Cardiac fibroblast (primary cell): ENCODE results near the gene MAX.

Experiments used
- DNase-seq, 2 donors: peaks; one replicate each; pipeline versions ENCODE4 v3.0.0 to v3.0.0-alpha.2; 2010; ENCODE audit warnings: low read depth in 2 of 2
- H3K4me3 ChIP-seq, 2 donors: replicated peaks in 1 of 2; 1 replicate in 1 of 2; 2 replicates in 1 of 2; pipeline ENCODE4 v1.5.1; 2011; ENCODE audit warnings: low read depth in 2 of 2, low read length in 2 of 2, mild to moderate bottlenecking in 2 of 2, moderate library complexity in 1 of 2
- CTCF ChIP-seq: IDR thresholded peaks from one replicate; pipeline ENCODE4 v1.5.1; 2011; ENCODE audit warnings: low read depth, mild to moderate bottlenecking, low read length, inconsistent platforms

Gene MAX

GRCh38 chr14:65042296-65042695 lies 60.0 kb downstream of the MAX start:
- H3K4me3 ChIP-seq = no peak overlapping the region
- no peak for TF ChIP-seq CTCF

DNA sequence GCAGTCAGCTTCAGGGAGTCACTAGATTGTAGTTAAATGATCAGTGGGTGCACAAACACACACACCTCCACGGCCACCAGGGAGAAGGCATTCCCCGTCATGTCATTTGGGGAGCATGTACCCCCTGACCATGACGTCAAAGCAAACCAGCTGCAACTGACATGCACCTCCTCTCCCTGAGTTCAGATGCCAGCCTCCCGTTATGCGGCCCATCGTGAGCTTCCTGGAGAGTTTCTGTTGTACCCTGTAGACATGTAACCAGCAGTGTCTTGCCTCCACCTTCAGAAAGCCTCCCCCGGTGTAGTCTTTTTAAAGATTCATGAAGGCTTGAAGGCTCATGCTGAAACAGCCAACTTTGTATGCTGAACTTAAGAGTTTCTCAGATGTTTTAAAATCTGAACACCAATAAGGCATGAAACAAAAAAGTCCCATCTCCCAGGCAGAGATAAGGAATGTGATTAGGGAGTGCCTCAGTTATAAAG lies 60.8 kb downstream of the MAX start:
- DNase-seq = no peak
- no peak for TF ChIP-seq CTCF
- H3K4me3 ChIP-seq = no peak overlapping the region

More at GRCh38 chr14:65042296-65042695, 60.0 kb downstream of the MAX start:
- no peak for DNase-seq

DNA sequence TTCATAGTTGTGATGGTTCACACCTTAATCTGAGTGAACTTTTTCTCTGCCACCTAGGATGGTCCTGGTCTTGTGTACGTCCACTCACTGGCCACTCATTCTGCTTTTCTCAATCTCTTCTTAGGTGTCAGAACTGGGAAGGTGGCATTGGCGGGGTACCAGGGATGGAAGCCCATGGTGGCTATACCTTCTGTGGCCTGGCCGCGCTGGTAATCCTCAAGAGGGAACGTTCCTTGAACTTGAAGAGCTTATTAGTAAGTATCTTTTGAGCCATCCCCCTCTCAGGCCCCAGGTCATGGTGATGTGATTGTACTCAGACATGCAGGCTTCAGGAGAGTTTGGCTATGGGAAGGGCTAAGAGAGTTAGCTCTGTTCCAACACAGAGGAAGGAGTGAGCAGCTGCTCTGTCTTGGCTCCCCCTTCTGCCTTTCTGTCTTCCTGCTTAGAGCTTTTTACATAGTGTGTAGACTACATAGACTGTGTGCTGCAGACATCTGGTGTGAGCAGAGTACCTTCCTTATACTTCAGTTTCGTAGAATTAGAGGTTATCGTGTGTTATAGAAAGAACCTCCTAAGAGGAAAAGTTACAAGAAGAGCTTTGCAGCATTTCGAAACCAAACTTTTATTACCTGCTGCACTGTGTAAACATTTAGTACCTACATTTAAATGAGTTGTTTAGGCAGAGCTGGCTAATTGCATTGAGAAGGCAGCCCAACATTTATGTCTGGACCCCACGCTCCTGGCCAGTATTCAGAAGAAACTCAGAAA lies 61.5 kb downstream of the MAX start:
- DNase-seq = no peak
- TF ChIP-seq CTCF = no peak
- no peak overlapping the region for H3K4me3 ChIP-seq

DNA sequence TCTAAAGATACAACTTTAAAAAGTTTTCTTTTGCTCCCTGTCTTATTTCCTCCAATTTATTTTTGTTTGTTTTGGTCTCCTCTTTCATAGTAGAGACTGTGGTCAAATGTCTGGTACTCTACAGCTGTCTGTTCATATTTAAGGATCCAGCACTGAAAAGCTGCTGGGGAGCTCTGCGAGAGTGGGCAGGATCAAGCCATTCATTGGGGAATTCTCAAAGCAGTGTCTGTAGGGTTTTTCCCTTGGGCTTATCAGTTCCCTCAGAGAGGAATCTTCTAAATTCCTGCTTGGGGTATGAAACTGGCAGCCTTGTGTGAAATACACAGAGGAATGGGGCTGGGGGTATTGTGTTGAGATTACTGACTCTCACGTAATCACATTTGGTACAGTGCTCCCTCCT lies 63.4 kb downstream of the MAX start:
- TF ChIP-seq CTCF = no peak
- DNase-seq = no peak
- H3K4me3 ChIP-seq = no peak overlapping the region

- no peak for TF ChIP-seq CTCF
- H3K4me3 ChIP-seq = no peak overlapping the region
- DNase-seq = peak in 1 of 2 donors; percentile 78
Measured at GRCh38 chr14:65035049-65035448, 67.3 kb downstream of the MAX start.

- no peak for TF ChIP-seq CTCF
- H3K4me3 ChIP-seq = no peak overlapping the region
- no peak for DNase-seq
Measured at GRCh38 chr14:65034021-65034420, 68.3 kb downstream of the MAX start.
